T-cell (primary cell): ENCODE data around the gene PPP1R1C. TPM values are rescaled to one million over a fixed set of nuclear protein-coding genes. Genes with fewer than 3 reads are reported as not detected.

Source experiments
- ATAC-seq, 4 experiments: fragments of 200-7000 bp in 3 of 4; fragments of 150-1000 bp in 1 of 4; cut with Tn5 transposase; replicated peaks in 1 of 4; 1 replicate in 3 of 4; 2 replicates in 1 of 4; pipeline ENCODE4 v1.10.0; 2021; ENCODE audit warnings: moderate library complexity in 3 of 4, mild to moderate bottlenecking in 2 of 4, moderate number of reproducible peaks in 1 of 4
- CTCF ChIA-PET, 2 donors: fragments of 300-600 bp; sonication (Branson Sonifier 250); formaldehyde crosslinking; loops; one replicate each; lab custom pipeline; 2022; ENCODE audit warnings: antibody characterized with exemption in 2 of 2; lab: Charles Lee
- POLR2A ChIA-PET, 2 donors: fragments of 300-600 bp; sonication (Branson Sonifier 250); formaldehyde crosslinking; loops; one replicate each; lab custom pipeline; 2022; ENCODE audit warnings: antibody characterized with exemption in 2 of 2; lab: Charles Lee
- DNase-seq, 35 experiments: peaks; one replicate each; pipeline versions ENCODE4 v3.0.0 to v3.0.0-alpha.2; 2013 to 2023
- H3K27ac ChIP-seq: one replicate; pipeline ENCODE4 v1.5.1; 2013; ENCODE audit warnings: low read length
- H3K27me3 ChIP-seq, 2 experiments: replicated peaks in 1 of 2; 1 replicate in 1 of 2; 2 replicates in 1 of 2; pipeline versions ENCODE4 v1.6.1 to v1.7.0; 2013; ENCODE audit warnings: low read length in 1 of 2, mixed read lengths in 1 of 2; ENCODE audit not compliant: control insufficient read depth in 2 of 2, insufficient read depth in 2 of 2; ENCODE audit errors: extremely low read depth in 1 of 2
- H3K36me3 ChIP-seq, 2 donors: 1 replicate in 1 of 2; 2 replicates in 1 of 2; pipeline versions ENCODE4 v1.6.1 to v1.7.0; 2013; ENCODE audit warnings: low read length in 1 of 2; ENCODE audit not compliant: control insufficient read depth in 2 of 2, insufficient read depth in 1 of 2; ENCODE audit errors: extremely low read depth in 1 of 2
- H3K4me1 ChIP-seq, 2 experiments: 1 replicate in 1 of 2; 2 replicates in 1 of 2; pipeline versions ENCODE4 v1.6.1 to v1.7.0; 2013; ENCODE audit warnings: low read length in 2 of 2, mixed read lengths in 1 of 2; ENCODE audit not compliant: insufficient read depth in 2 of 2, control insufficient read depth in 1 of 2; ENCODE audit errors: extremely low read depth in 1 of 2
- H3K4me3 ChIP-seq, 2 donors: 1 replicate in 1 of 2; 2 replicates in 1 of 2; pipeline versions ENCODE4 v1.5.1 to v1.7.0; 2013; ENCODE audit warnings: mild to moderate bottlenecking in 2 of 2, low read length in 1 of 2, moderate library complexity in 1 of 2; ENCODE audit not compliant: control insufficient read depth in 1 of 2; ENCODE audit errors: extremely low read depth in 1 of 2
- H3K9me3 ChIP-seq: 2 replicates; pipeline ENCODE4 v1.7.0; 2013
- H3K27ac Mint-ChIP-seq, 2 donors: one replicate each; pipeline ENCODE4 v1.8.0; 2020 to 2021; ENCODE audit warnings: mild to moderate bottlenecking in 2 of 2, mixed read lengths in 2 of 2
- H3K27me3 Mint-ChIP-seq, 2 donors: one replicate each; pipeline ENCODE4 v1.8.0; 2021 to 2022; ENCODE audit warnings: mixed read lengths in 2 of 2
- H3K36me3 Mint-ChIP-seq: one replicate; pipeline ENCODE4 v1.8.0; 2021; ENCODE audit warnings: mixed read lengths
- H3K4me1 Mint-ChIP-seq, 3 donors: one replicate each; pipeline ENCODE4 v1.8.0; 2020 to 2022; ENCODE audit warnings: mixed read lengths in 3 of 3, mild to moderate bottlenecking in 1 of 3
- H3K4me3 Mint-ChIP-seq, 3 donors: one replicate each; pipeline ENCODE4 v1.8.0; 2020 to 2022; ENCODE audit warnings: mild to moderate bottlenecking in 3 of 3, mixed read lengths in 3 of 3, moderate library complexity in 3 of 3
- H3K9me3 Mint-ChIP-seq, 3 donors: one replicate each; pipeline ENCODE4 v1.8.0; 2020 to 2022; ENCODE audit warnings: mixed read lengths in 3 of 3
- WGBS: methylation state at CpG from one replicate; pipeline ENCODE4 v1.1.5; 2013; ENCODE audit warnings: missing lambda C conversion rate; ENCODE audit not compliant: insufficient coverage; 5-methylcytosine and 5-hydroxymethylcytosine counted together
- total RNA-seq, 35 experiments: library from RNA in 6 of 35; stranded (reverse) in 6 of 35; fragments of 120-200 nt in 1 of 35; gene quantifications; one replicate each; pipeline versions ENCODE4 v1.2.1 to v1.2.4 and lab custom pipeline; 2013 to 2026

PPP1R1C gene
- total RNA-seq, 5 donors from 2014 or later (not counting 1 experiment from before 2014, with no cell fraction given), result not detected

- Mint-ChIP-seq H3K4me3 (no peak overlapping the region), H3K4me1 (no peaks in the 10 kb centered on the region), H3K9me3 (no peaks in the 10 kb centered on the region), H3K27me3 (peaks cover 0 to 9% of the 10 kb centered on the region in 2 donors), H3K36me3 (no peaks in the 10 kb centered on the region), H3K27ac (no peak overlapping the region)
- Histone ChIP-seq H3K27me3 (no peaks in the 10 kb centered on the region), H3K4me1 (no peaks in the 10 kb centered on the region), H3K36me3 (no peaks in the 10 kb centered on the region), H3K9me3 (no peaks in the 10 kb centered on the region), H3K4me3 (no peak overlapping the region), H3K27ac (no peak overlapping the region)
- no peak for DNase-seq
- WGBS, result 48% methylated on average over 2 of the region's 2 CpGs
- ChIA-PET POLR2A (no interaction called here), CTCF (no interaction called here)
- ATAC-seq, result no peak
Observed at GRCh38 chr2:182166406-182166805, 180.8 kb downstream of the PPP1R1C start.

GRCh38 chr2:182166841-182167240, 181.2 kb downstream of the PPP1R1C start:
- H3K27ac Mint-ChIP-seq, result no peak overlapping the region
- H3K27me3 Mint-ChIP-seq, result peaks cover 0 to 5% of the 10 kb centered on the region in 2 donors
- no peaks in the 10 kb centered on the region for H3K36me3 Mint-ChIP-seq
- CTCF ChIA-PET, result no interaction called here
- H3K4me3 ChIP-seq, result no peak overlapping the region
- WGBS, result no CpG with 5 or more reads among the region's 2 CpGs
- POLR2A ChIA-PET, result no interaction called here
- no peak overlapping the region for H3K4me3 Mint-ChIP-seq
- no peaks in the 10 kb centered on the region for H3K27me3 ChIP-seq
- no peaks in the 10 kb centered on the region for H3K9me3 ChIP-seq
- DNase-seq (no peak), ATAC-seq (no peak)
- H3K27ac ChIP-seq, result no peak overlapping the region
- H3K4me1 ChIP-seq, result no peaks in the 10 kb centered on the region
- H3K9me3 Mint-ChIP-seq, result no peaks in the 10 kb centered on the region
- H3K4me1 Mint-ChIP-seq, result no peaks in the 10 kb centered on the region
- no peaks in the 10 kb centered on the region for H3K36me3 ChIP-seq

Other genes starting within 250 kb of the PPP1R1C start
- 10 to 100 TPM; 29.1 to 55.8 (median 45.1) TPM for gene ITPRID2, start 94.1 kb upstream of the PPP1R1C start, total RNA-seq